Neural cell (in vitro differentiated cells): ENCODE measurements around the gene TPSAB1.

Source experiments
- CTCF ChIP-seq: fragments of 450-650 bp; IDR thresholded peaks from 2 replicates; pipeline ENCODE4 v1.5.1; 2014; ENCODE audit warnings: antibody characterized with exemption, mild to moderate bottlenecking, moderate library complexity; ENCODE audit not compliant: poor library complexity, severe bottlenecking
- EZH2 ChIP-seq: fragments of 200-600, 300-800 bp; shearing (Covaris generic), sonication (generic); IDR thresholded peaks from 2 replicates; pipeline ENCODE4 v1.6.1; 2014; ENCODE audit warnings: antibody characterized with exemption, low read length, borderline replicate concordance, mild to moderate bottlenecking; ENCODE audit not compliant: insufficient read depth, poor library complexity, severe bottlenecking
- POLR2AphosphoS5 ChIP-seq: IDR thresholded peaks from 2 replicates; pipeline ENCODE4 v1.6.1; 2012
- TAF1 ChIP-seq: IDR thresholded peaks from 2 replicates; pipeline ENCODE4 v1.6.1; 2012; ENCODE audit warnings: low read depth

- TF ChIP-seq POLR2AphosphoS5 (no peak), CTCF (no peak), EZH2 (no peak), TAF1 (no peak)
These were observed 43.6 kb downstream of the TPSAB1 start for GRCh38 chr16:1283996-1284616.
